MM.1S (cell line): ENCODE measurements around the gene MPST.

Experiments used
- DNase-seq: peaks from one replicate; pipeline ENCODE4 v3.0.0-alpha.2; 2015
- H2AFZ ChIP-seq: fragments of 300-600 bp; sonication (generic); 2 replicates; pipeline ENCODE4 v1.6.0; 2016; ENCODE audit warnings: antibody characterized with exemption, low read length
- H3F3A ChIP-seq: fragments of 300-600 bp; sonication (generic); 2 replicates; pipeline ENCODE4 v1.6.1; 2016; ENCODE audit warnings: mild to moderate bottlenecking, antibody characterized with exemption, low read length, moderate library complexity, mixed read lengths; ENCODE audit not compliant: insufficient read depth
- H3K27ac ChIP-seq: fragments of 300-600 bp; sonication (generic); 2 replicates; pipeline ENCODE4 v1.5.1; 2016; ENCODE audit warnings: mild to moderate bottlenecking, low read length
- H3K27me3 ChIP-seq: fragments of 300-600 bp; sonication (generic); replicated peaks from 2 replicates; pipeline ENCODE4 v1.6.0; 2016; ENCODE audit warnings: low read length; ENCODE audit not compliant: insufficient read depth
- H3K36me3 ChIP-seq: fragments of 300-600 bp; sonication (generic); replicated peaks from 2 replicates; pipeline ENCODE4 v1.6.1; 2016; ENCODE audit warnings: mild to moderate bottlenecking, low read length, mixed read lengths; ENCODE audit not compliant: insufficient read depth
- H3K4me1 ChIP-seq: fragments of 300-600 bp; sonication (generic); 2 replicates; pipeline ENCODE4 v1.6.1; 2016; ENCODE audit warnings: low read length, mixed read lengths
- H3K4me2 ChIP-seq: fragments of 300-600 bp; sonication (generic); 2 replicates; pipeline ENCODE4 v1.6.0; 2016; ENCODE audit warnings: low read depth, low read length
- H3K4me3 ChIP-seq: fragments of 300-600 bp; sonication (generic); 2 replicates; pipeline ENCODE4 v1.5.1; 2016; ENCODE audit warnings: low read length, mixed read lengths
- H3K79me2 ChIP-seq: fragments of 300-600 bp; sonication (generic); 2 replicates; pipeline ENCODE4 v1.6.1; 2016; ENCODE audit warnings: mixed run types, low read length, mixed read lengths
- H3K9ac ChIP-seq: fragments of 300-600 bp; sonication (generic); 2 replicates; pipeline ENCODE4 v1.6.1; 2016; ENCODE audit warnings: low read length, mixed read lengths
- H3K9me2 ChIP-seq: fragments of 300-600 bp; sonication (generic); replicated peaks from 2 replicates; pipeline ENCODE4 v1.6.1; 2016; ENCODE audit warnings: mild to moderate bottlenecking, low read length, mixed read lengths; ENCODE audit not compliant: insufficient read depth
- H3K9me3 ChIP-seq: fragments of 300-600 bp; sonication (generic); replicated peaks from 2 replicates; pipeline ENCODE4 v1.6.1; 2016; ENCODE audit warnings: mild to moderate bottlenecking, low read length, mixed read lengths; ENCODE audit not compliant: insufficient read depth
- H4K20me1 ChIP-seq: fragments of 300-600 bp; sonication (generic); 2 replicates; pipeline ENCODE4 v1.6.1; 2016; ENCODE audit warnings: mild to moderate bottlenecking, low read length, moderate library complexity, mixed read lengths; ENCODE audit not compliant: insufficient read depth
- EZH2 ChIP-seq: fragments of 300-600 bp; sonication (generic); optimal IDR thresholded peaks from 2 replicates; pipeline ENCODE3; 2017; ENCODE audit warnings: low read depth, mild to moderate bottlenecking, antibody characterized with exemption, low read length, mixed read lengths
- EZH2phosphoT487 ChIP-seq: fragments of 300-600 bp; sonication (generic); IDR thresholded peaks from 2 replicates; pipeline ENCODE4 v1.6.1; 2018; ENCODE audit warnings: antibody characterized with exemption, low read length
- TF ChIP-seq, protein P1 (sequence below): fragments of 300-600 bp; sonication (generic); IDR thresholded peaks from 2 replicates; pipeline ENCODE4 v1.5.1; 2016; ENCODE audit warnings: antibody characterized with exemption, low read length, mixed read lengths

The MPST gene

GRCh38 chr22:37079158-37079557 is 59.6 kb downstream of the MPST start:
- no peaks in the 10 kb centered on the region for H3K36me3 ChIP-seq
- H3K4me1 ChIP-seq: no peaks in the 10 kb centered on the region
- no peak overlapping the region for H3K4me3 ChIP-seq
- peaks cover 92% of the 10 kb centered on the region for H3K27me3 ChIP-seq
- H3K27ac ChIP-seq: no peak overlapping the region
- no peaks in the 10 kb centered on the region for H3K79me2 ChIP-seq
- H3K9ac ChIP-seq: no peak overlapping the region
- TF ChIP-seq, protein P1, sequence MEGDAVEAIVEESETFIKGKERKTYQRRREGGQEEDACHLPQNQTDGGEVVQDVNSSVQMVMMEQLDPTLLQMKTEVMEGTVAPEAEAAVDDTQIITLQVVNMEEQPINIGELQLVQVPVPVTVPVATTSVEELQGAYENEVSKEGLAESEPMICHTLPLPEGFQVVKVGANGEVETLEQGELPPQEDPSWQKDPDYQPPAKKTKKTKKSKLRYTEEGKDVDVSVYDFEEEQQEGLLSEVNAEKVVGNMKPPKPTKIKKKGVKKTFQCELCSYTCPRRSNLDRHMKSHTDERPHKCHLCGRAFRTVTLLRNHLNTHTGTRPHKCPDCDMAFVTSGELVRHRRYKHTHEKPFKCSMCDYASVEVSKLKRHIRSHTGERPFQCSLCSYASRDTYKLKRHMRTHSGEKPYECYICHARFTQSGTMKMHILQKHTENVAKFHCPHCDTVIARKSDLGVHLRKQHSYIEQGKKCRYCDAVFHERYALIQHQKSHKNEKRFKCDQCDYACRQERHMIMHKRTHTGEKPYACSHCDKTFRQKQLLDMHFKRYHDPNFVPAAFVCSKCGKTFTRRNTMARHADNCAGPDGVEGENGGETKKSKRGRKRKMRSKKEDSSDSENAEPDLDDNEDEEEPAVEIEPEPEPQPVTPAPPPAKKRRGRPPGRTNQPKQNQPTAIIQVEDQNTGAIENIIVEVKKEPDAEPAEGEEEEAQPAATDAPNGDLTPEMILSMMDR: no peak
- TF ChIP-seq EZH2 (no peak), EZH2phosphoT487 (no peak)
- no peaks in the 10 kb centered on the region for H3K9me3 ChIP-seq
- H3K9me2 ChIP-seq: no peaks in the 10 kb centered on the region
- H2AFZ ChIP-seq: no peak overlapping the region
- no peak overlapping the region for H3K4me2 ChIP-seq
- H3F3A ChIP-seq: no peaks in the 10 kb centered on the region
- no peak for DNase-seq
- no peaks in the 10 kb centered on the region for H4K20me1 ChIP-seq
